HG02938 (cell line): Measurements from ENCODE around the gene RAB34.

Experiments
- ATAC-seq: cut with Tn5 transposase; IDR thresholded peaks from one replicate; pipeline ENCODE4 v1.9.1; 2021; ENCODE audit warnings: mild to moderate bottlenecking, moderate library complexity; ENCODE audit not compliant: unreplicated experiment

The RAB34 gene

GRCh38 chr17:28717578-28718332 lies at the start of gene RAB34:
TSS of gene RAB34 (minus strand) at chr17:28717868. CDS start at chr17:28717266, 602 bp downstream.
- ATAC-seq, result no peak

GRCh38 chr17:28765038-28765437 lies 47.4 kb upstream of the RAB34 start:
- no peak for ATAC-seq

- no peak for ATAC-seq
Observed at GRCh38 chr17:28763804-28764266, 46.2 kb upstream of the RAB34 start.

GRCh38 chr17:28763137-28763799 lies 45.6 kb upstream of the RAB34 start:
- no peak for ATAC-seq

- no peak for ATAC-seq
Observed at GRCh38 chr17:28760601-28761562, 43.2 kb upstream of the RAB34 start.

- no peak for ATAC-seq
Observed at GRCh38 chr17:28759256-28759865, 41.7 kb upstream of the RAB34 start.

GRCh38 chr17:28758411-28759121 lies 40.9 kb upstream of the RAB34 start:
- no peak for ATAC-seq

GRCh38 chr17:28756049-28756804 lies 38.6 kb upstream of the RAB34 start:
- no peak for ATAC-seq

GRCh38 chr17:28755486-28755885 lies 37.8 kb upstream of the RAB34 start:
- no peak for ATAC-seq

GRCh38 chr17:28751600-28752366 lies 34.1 kb upstream of the RAB34 start:
- no peak for ATAC-seq

GRCh38 chr17:28750178-28751047 lies 32.7 kb upstream of the RAB34 start:
- peak; percentile 61 for ATAC-seq

- ATAC-seq, result no peak
Observed at GRCh38 chr17:28749516-28750177, 32.0 kb upstream of the RAB34 start.

- ATAC-seq, result no peak
Observed at GRCh38 chr17:28748852-28749515, 31.3 kb upstream of the RAB34 start.

GRCh38 chr17:28747801-28748750 lies 30.4 kb upstream of the RAB34 start:
- no peak for ATAC-seq

- no peak for ATAC-seq
Observed at GRCh38 chr17:28747051-28747691, 29.5 kb upstream of the RAB34 start.
